Left ventricle myocardium inferior (tissue), 1 donor: ENCODE measurements around the gene THSD4. TPM values are rescaled to one million over a fixed set of nuclear protein-coding genes. Genes with fewer than 3 reads are reported as not detected.

ENCODE experiments used
- DNase-seq: peaks from one replicate; pipeline ENCODE4 v3.0.0-alpha.2; 2020
- H3K27ac ChIP-seq: fragments of 200-600 bp; replicated peaks from 2 replicates; pipeline ENCODE4 v1.8.0; 2021
- H3K27me3 ChIP-seq: fragments of 200-600 bp; 2 replicates; pipeline ENCODE4 v1.8.0; 2021; ENCODE audit warnings: low read depth
- H3K36me3 ChIP-seq: fragments of 200-600 bp; 2 replicates; pipeline ENCODE4 v1.8.0; 2021
- H3K4me1 ChIP-seq: fragments of 200-600 bp; 2 replicates; pipeline ENCODE4 v1.8.0; 2021
- H3K4me3 ChIP-seq: fragments of 200-600 bp; 2 replicates; pipeline ENCODE4 v1.8.0; 2021; ENCODE audit warnings: mild to moderate bottlenecking, moderate library complexity
- H3K9me3 ChIP-seq: fragments of 200-600 bp; replicated peaks from 2 replicates; pipeline ENCODE4 v1.8.0; 2021
- intact Hi-C: fragments of 100-400 bp; cut with micrococcal nuclease; formaldehyde crosslinking; loops from one replicate; pipeline ENCODE4 v1.11.0; 2022
- total RNA-seq: library from RNA; stranded (reverse); fragmentation: NEBNext Ultra II Directional; extraction: Animal tissue kit (Norgen Biotek cat#: 25700); gene quantifications from one replicate; pipeline ENCODE4 v1.2.1, GENCODE V29; 2021
- TF ChIP-seq, protein P1 (sequence below): fragments of 200-600 bp; IDR thresholded peaks from 2 replicates; pipeline ENCODE4 v1.8.0; 2021; ENCODE audit warnings: antibody characterized with exemption, mild to moderate bottlenecking, borderline replicate concordance
- donor health status: DM: no; HTN: yes; CAD: no; lungs with severe emphysema.

Gene THSD4
- total RNA-seq, 1 donor from 2014 or later = 95.8 TPM

DNA sequence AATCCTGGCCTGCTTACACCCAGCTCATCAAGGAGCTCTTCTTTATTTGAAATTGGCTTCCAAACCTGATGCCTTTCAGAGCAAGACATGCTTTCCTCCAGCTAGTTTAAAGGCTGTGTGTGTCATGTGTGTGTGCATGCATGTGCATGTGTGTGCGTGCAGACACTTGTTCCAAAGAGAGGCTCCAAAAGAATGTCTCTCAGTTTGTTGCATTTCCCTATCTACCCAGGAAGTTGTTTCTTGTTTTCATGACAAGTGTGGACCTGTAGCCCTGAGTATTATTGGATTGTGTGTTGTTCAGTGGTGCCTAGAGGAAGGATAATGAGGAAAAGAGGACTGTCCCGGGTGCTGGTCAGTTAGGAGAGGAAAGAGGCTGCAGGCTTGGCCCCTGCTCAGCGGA is 240.0 kb downstream of the THSD4 start:
- intact Hi-C loops = no loop called here
- DNase-seq = no peak

DNA sequence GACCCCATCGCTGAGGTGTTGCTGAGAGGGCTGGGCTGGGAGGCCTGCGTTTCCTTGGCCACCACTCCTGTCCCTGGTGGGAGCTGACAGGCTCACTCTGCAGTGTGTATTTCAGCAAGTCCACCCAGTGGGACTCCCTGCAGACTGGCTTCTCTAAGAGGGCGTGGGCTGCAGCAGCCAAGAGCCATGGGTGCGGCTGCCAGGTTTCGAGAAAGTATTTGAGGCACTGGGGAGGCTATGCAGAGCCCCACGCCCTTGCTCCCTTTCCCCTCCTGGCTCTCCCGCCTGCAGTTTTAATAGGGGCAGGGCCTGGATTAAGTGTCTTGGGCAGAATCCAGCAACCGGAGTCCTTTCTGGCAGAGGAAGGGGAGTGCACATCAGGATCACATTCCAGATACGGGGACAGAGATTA is 242.1 kb downstream of the THSD4 start:
- H3K4me1 ChIP-seq = peaks cover 37% of the 10 kb centered on the region
- no peaks in the 10 kb centered on the region for H3K9me3 ChIP-seq
- H3K27ac ChIP-seq = peak overlapping the region; percentile 72
- peak; percentile 51 for DNase-seq
- intact Hi-C loops = no loop called here
- no peaks in the 10 kb centered on the region for H3K27me3 ChIP-seq
- H3K36me3 ChIP-seq = no peaks in the 10 kb centered on the region
- TF ChIP-seq, protein P1, sequence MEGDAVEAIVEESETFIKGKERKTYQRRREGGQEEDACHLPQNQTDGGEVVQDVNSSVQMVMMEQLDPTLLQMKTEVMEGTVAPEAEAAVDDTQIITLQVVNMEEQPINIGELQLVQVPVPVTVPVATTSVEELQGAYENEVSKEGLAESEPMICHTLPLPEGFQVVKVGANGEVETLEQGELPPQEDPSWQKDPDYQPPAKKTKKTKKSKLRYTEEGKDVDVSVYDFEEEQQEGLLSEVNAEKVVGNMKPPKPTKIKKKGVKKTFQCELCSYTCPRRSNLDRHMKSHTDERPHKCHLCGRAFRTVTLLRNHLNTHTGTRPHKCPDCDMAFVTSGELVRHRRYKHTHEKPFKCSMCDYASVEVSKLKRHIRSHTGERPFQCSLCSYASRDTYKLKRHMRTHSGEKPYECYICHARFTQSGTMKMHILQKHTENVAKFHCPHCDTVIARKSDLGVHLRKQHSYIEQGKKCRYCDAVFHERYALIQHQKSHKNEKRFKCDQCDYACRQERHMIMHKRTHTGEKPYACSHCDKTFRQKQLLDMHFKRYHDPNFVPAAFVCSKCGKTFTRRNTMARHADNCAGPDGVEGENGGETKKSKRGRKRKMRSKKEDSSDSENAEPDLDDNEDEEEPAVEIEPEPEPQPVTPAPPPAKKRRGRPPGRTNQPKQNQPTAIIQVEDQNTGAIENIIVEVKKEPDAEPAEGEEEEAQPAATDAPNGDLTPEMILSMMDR = no peak
- H3K4me3 ChIP-seq = no peak overlapping the region

More for the DNA sequence above, 240.0 kb downstream of the THSD4 start:
- H3K27me3 ChIP-seq = no peaks in the 10 kb centered on the region
- no peaks in the 10 kb centered on the region for H3K36me3 ChIP-seq
- H3K4me1 ChIP-seq = peaks cover 56% of the 10 kb centered on the region
- H3K9me3 ChIP-seq = no peaks in the 10 kb centered on the region
- TF ChIP-seq, protein P1 = no peak
- H3K27ac ChIP-seq = no peak overlapping the region
- no peak overlapping the region for H3K4me3 ChIP-seq

DNA sequence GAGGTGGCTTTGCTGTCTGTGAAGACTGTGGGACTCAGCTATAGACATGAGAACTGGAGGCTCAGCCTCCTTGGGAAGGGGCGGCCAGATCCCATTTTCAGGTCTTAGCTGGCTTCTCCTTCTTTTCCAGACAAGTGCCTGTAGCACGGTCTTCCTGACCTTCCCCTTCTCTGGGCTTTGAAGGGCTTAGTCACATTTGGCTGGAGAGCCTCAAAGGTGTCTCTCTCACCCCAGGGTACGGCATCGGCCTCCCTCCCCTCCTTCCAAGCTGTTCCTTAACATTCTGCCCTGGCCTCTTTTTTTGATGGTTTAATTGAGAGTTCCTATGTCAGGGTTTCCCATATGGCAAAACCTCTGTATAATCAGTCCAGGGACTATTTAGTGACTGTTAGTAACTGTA is 242.7 kb downstream of the THSD4 start:
- no peak overlapping the region for H3K4me3 ChIP-seq
- H3K27me3 ChIP-seq = no peaks in the 10 kb centered on the region
- no peaks in the 10 kb centered on the region for H3K9me3 ChIP-seq
- no peaks in the 10 kb centered on the region for H3K36me3 ChIP-seq
- peaks cover 30% of the 10 kb centered on the region for H3K4me1 ChIP-seq
- TF ChIP-seq, protein P1 = no peak
- peak overlapping the region; percentile 72 for H3K27ac ChIP-seq
- intact Hi-C loops = no loop called here
- DNase-seq = no peak

DNA sequence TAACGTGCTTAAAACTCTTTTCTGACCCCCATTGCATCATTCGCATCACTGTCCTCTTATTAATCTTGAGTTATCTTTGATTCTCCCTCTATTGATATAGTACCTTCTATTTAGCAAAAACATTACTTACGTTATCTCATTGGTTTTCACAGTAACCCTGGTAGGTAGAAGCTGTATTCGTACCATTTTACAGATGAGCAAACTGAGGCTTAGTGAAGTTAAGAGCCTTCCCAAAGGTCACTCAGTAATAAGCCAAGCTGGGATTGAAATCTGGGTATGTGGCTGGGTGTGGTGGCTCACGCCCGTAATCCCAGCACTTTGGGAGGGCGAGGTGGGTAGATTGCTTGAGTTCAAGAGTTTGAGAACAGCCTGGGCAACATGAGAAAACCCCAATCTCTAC is 244.0 kb downstream of the THSD4 start:
- H3K27ac ChIP-seq = no peak overlapping the region
- DNase-seq = no peak
- no peak overlapping the region for H3K4me3 ChIP-seq
- no peaks in the 10 kb centered on the region for H3K27me3 ChIP-seq
- peaks cover 30% of the 10 kb centered on the region for H3K4me1 ChIP-seq
- H3K36me3 ChIP-seq = no peaks in the 10 kb centered on the region
- H3K9me3 ChIP-seq = no peaks in the 10 kb centered on the region
- intact Hi-C loops = no loop called here
- TF ChIP-seq, protein P1 = no peak

DNA sequence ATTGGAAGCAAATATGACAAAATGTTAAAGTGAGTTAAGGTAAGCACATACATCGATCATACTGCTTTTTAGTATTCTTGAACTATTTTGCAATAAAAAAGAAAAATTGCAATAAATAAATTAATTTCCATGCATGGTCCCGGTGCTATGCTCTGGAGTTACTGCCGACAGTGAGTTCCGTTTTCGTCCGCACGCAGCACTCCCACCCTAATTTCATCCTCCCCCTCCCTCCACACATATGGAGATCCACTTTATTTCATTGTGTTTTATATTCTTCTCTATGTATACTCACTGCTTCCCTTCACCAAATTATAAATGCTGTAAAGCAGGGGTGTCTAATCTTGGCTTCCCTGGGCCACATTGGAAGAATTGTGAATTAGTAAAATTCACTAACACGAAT is 247.3 kb downstream of the THSD4 start:
- DNase-seq = no peak

More for the DNA sequence above, 247.3 kb downstream of the THSD4 start:
- intact Hi-C loops = no loop called here
- peaks cover 16% of the 10 kb centered on the region for H3K4me1 ChIP-seq
- H3K9me3 ChIP-seq = peaks cover 1% of the 10 kb centered on the region
- no peak overlapping the region for H3K27ac ChIP-seq
- H3K27me3 ChIP-seq = no peaks in the 10 kb centered on the region
- H3K4me3 ChIP-seq = no peak overlapping the region
- no peaks in the 10 kb centered on the region for H3K36me3 ChIP-seq
- TF ChIP-seq, protein P1 = no peak
